ENCODE results near the gene MEIKIN. TPM values are rescaled to one million over a fixed set of nuclear protein-coding genes. Genes with fewer than 3 reads are reported as not detected.

Gene MEIKIN
- total and polyA plus RNA-seq, 4 donors: 0.42 to 0.51 TPM; not detected in 2

DNA sequence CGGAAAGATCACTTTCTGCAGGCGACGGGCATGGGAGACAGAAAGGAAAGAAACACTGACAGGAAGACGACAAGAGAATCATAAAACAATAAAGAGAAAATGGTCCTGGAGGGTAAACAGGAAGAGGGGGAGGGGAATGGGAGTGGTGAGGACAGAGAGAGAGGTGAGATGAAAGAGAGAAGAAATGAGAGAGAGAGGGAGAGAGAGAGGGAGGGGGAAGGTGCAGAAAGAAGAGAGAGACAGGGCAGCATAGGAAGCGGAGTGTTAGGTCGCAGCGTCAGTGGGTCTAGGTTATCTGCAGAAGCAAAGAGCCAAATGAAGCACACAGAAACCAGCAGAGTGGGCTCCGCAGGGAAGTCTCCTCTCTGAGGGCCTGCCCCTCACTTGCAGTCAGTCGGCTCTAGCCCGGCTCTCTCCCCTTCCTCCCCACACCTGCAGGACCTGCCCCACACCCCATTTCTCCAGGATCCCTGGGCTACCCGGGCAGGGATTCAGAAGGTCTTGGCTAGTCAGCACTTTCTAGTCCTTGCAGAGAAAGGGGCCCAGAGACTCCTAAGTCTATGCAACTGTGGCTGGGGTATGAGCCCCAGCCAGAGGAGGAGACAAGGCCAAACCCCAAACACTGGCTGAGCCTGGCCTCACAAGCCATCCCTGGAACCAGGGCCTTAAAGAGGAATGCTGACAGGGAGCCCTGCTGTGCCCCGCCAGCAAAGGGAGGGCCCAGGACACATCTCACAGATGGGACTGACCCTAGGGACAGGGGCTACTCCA is 29.7 kb upstream of the MEIKIN start:
- no peaks in the 10 kb centered on the region for H3K36me3 ChIP-seq (ENCODE audit: control insufficient read depth in 4 of 4, insufficient read depth in 3 of 4, low read depth in 1 of 4, low read length in 3 of 4)
- H3K4me1 ChIP-seq (ENCODE audit: control insufficient read depth in 4 of 4, insufficient read depth in 4 of 4, low read length in 3 of 4): no peaks in the 10 kb centered on the region
- 74% methylated on average over 12 of the region's 12 CpGs for WGBS
- H3K9me3 ChIP-seq (ENCODE audit: control insufficient read depth in 4 of 4, low read length in 3 of 4): no peaks in the 10 kb centered on the region
- TF ChIP-seq TAF1 (conservative IDR thresholded peaks at IDR 0.05): no peak
- no peak for TF ChIP-seq HNF4G (IDR thresholded peaks at IDR 0.05)
- TF ChIP-seq, protein P1, sequence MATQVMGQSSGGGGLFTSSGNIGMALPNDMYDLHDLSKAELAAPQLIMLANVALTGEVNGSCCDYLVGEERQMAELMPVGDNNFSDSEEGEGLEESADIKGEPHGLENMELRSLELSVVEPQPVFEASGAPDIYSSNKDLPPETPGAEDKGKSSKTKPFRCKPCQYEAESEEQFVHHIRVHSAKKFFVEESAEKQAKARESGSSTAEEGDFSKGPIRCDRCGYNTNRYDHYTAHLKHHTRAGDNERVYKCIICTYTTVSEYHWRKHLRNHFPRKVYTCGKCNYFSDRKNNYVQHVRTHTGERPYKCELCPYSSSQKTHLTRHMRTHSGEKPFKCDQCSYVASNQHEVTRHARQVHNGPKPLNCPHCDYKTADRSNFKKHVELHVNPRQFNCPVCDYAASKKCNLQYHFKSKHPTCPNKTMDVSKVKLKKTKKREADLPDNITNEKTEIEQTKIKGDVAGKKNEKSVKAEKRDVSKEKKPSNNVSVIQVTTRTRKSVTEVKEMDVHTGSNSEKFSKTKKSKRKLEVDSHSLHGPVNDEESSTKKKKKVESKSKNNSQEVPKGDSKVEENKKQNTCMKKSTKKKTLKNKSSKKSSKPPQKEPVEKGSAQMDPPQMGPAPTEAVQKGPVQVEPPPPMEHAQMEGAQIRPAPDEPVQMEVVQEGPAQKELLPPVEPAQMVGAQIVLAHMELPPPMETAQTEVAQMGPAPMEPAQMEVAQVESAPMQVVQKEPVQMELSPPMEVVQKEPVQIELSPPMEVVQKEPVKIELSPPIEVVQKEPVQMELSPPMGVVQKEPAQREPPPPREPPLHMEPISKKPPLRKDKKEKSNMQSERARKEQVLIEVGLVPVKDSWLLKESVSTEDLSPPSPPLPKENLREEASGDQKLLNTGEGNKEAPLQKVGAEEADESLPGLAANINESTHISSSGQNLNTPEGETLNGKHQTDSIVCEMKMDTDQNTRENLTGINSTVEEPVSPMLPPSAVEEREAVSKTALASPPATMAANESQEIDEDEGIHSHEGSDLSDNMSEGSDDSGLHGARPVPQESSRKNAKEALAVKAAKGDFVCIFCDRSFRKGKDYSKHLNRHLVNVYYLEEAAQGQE (IDR thresholded peaks at IDR 0.05): no peak
- TF ChIP-seq EGR1 (IDR thresholded peaks at IDR 0.05; ENCODE audit: low read depth in 2 of 2): no peak
- no peak for TF ChIP-seq CTCF (IDR thresholded peaks at IDR 0.05; ENCODE audit: low read depth, low read length, missing input control)
- no peak for TF ChIP-seq NR2F2 (IDR thresholded peaks at IDR 0.05)
- TF ChIP-seq, protein P2, sequence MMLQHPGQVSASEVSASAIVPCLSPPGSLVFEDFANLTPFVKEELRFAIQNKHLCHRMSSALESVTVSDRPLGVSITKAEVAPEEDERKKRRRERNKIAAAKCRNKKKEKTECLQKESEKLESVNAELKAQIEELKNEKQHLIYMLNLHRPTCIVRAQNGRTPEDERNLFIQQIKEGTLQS (IDR thresholded peaks at IDR 0.05): no peak
- TF ChIP-seq GABPA (IDR thresholded peaks at IDR 0.05 in 1 of 2, conservative IDR thresholded peaks at IDR 0.05 in 1 of 2): no peak
- no peak for TF ChIP-seq FOXA2 (IDR thresholded peaks at IDR 0.05)
- TF ChIP-seq JUND (IDR thresholded peaks at IDR 0.05): no peak
- no peak for TF ChIP-seq HNF4A (conservative IDR thresholded peaks at IDR 0.05)
- TF ChIP-seq FOXA1 (IDR thresholded peaks at IDR 0.05): no peak
- no peak for TF ChIP-seq SP1 (IDR thresholded peaks at IDR 0.05)
- TF ChIP-seq MAX (IDR thresholded peaks at IDR 0.05): no peak
- H3K4me3 ChIP-seq (ENCODE audit: low read depth in 1 of 3, low read length in 3 of 3): no peak overlapping the region
- H3K27ac ChIP-seq (ENCODE audit: low read depth in 1 of 2, low read length in 2 of 2): no peak overlapping the region
- DNase-seq (ENCODE audit: low spot score): no peak
- no peaks in the 10 kb centered on the region for H3K27me3 ChIP-seq (ENCODE audit: control insufficient read depth in 4 of 4, insufficient read depth in 4 of 4, low read length in 3 of 4)
- H3K9ac ChIP-seq (ENCODE audit: low read depth in 1 of 2, low read length in 2 of 2): no peak overlapping the region

DNA sequence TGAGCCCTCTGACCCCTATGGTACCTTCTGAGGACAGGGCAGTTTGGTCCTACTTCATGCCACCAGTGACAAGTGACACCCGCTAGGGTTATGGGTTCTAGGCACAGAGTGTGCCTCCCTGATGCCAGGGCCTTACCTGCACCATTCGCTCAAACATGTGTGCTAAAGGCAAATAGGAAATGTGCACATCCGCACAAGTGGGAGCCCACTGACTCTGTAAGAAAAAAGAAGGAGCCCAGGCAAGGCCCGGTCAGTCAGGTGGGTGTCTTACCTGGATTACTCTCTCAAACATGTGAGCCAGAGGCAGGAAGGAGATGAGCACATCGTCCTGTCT is 29.1 kb upstream of the MEIKIN start:
- no peak for DNase-seq (ENCODE audit: low spot score)
- WGBS: 85% methylated on average over 5 of the region's 5 CpGs
- H3K4me1 ChIP-seq (ENCODE audit: control insufficient read depth in 4 of 4, insufficient read depth in 4 of 4, low read length in 3 of 4): no peaks in the 10 kb centered on the region
- no peaks in the 10 kb centered on the region for H3K27me3 ChIP-seq (ENCODE audit: control insufficient read depth in 4 of 4, insufficient read depth in 4 of 4, low read length in 3 of 4)
- no peaks in the 10 kb centered on the region for H3K36me3 ChIP-seq (ENCODE audit: control insufficient read depth in 4 of 4, insufficient read depth in 3 of 4, low read depth in 1 of 4, low read length in 3 of 4)
- no peak overlapping the region for H3K9ac ChIP-seq (ENCODE audit: low read depth in 1 of 2, low read length in 2 of 2)
- H3K9me3 ChIP-seq (ENCODE audit: control insufficient read depth in 4 of 4, low read length in 3 of 4): no peaks in the 10 kb centered on the region
- TF ChIP-seq RAD21 (IDR thresholded peaks at IDR 0.05) (no peak), TAF1 (conservative IDR thresholded peaks at IDR 0.05) (no peak), HNF4G (IDR thresholded peaks at IDR 0.05) (no peak), EGR1 (IDR thresholded peaks at IDR 0.05; ENCODE audit: low read depth in 2 of 2) (no peak), NR2F2 (IDR thresholded peaks at IDR 0.05) (no peak), CTCF (IDR thresholded peaks at IDR 0.05; ENCODE audit: low read depth, low read length, missing input control) (no peak), HNF4A (conservative IDR thresholded peaks at IDR 0.05) (no peak), GABPA (IDR thresholded peaks at IDR 0.05 in 1 of 2, conservative IDR thresholded peaks at IDR 0.05 in 1 of 2) (no peak), SP1 (IDR thresholded peaks at IDR 0.05) (no peak)
- TF ChIP-seq, protein P1 (IDR thresholded peaks at IDR 0.05): no peak
- TF ChIP-seq, protein P3, sequence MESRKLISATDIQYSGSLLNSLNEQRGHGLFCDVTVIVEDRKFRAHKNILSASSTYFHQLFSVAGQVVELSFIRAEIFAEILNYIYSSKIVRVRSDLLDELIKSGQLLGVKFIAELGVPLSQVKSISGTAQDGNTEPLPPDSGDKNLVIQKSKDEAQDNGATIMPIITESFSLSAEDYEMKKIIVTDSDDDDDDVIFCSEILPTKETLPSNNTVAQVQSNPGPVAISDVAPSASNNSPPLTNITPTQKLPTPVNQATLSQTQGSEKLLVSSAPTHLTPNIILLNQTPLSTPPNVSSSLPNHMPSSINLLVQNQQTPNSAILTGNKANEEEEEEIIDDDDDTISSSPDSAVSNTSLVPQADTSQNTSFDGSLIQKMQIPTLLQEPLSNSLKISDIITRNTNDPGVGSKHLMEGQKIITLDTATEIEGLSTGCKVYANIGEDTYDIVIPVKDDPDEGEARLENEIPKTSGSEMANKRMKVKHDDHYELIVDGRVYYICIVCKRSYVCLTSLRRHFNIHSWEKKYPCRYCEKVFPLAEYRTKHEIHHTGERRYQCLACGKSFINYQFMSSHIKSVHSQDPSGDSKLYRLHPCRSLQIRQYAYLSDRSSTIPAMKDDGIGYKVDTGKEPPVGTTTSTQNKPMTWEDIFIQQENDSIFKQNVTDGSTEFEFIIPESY (IDR thresholded peaks at IDR 0.05): no peak
- H3K27ac ChIP-seq (ENCODE audit: low read depth in 1 of 2, low read length in 2 of 2): no peak overlapping the region
- H3K4me3 ChIP-seq (ENCODE audit: low read depth in 1 of 3, low read length in 3 of 3): no peak overlapping the region
